ENCODE measurements around the gene TMEM143. TPM values are rescaled to one million over a fixed set of nuclear protein-coding genes. Genes with fewer than 3 reads are reported as not detected.

Gene TMEM143
- 10 to 100 TPM; 18.9 to 21.5 TPM for total RNA-seq

- ATAC-seq (peak; percentile 90), DNase-seq (peak; percentile 99)
- Mint-ChIP-seq H3K27me3 (no peaks in the 10 kb centered on the region), H3K27ac (peak within 1 kb of the TSS; percentile 95), H3K36me3 (ENCODE audit: low read depth) (peaks cover 1% of the 10 kb centered on the region), H3K9me3 (ENCODE audit: low read depth) (no peaks in the 10 kb centered on the region), H3K4me3 (peak within 1 kb of the TSS; percentile 84), H3K4me1 (peaks cover 13% of the 10 kb centered on the region)
- ChIA-PET CTCF (interaction anchor here (0.6 to 2.3 kb wide), 17 partner anchors 14 to 432 kb away, joined by 3 to 17 read pairs (median 4); partner anchors contain the start of genes DBP, GRIN2D and KDELR1), POLR2A (interaction anchor here (0.5 to 2.7 kb wide), 13 partner anchors 27 to 1300 kb away, joined by 3 to 10 read pairs (median 4); partner anchors contain the start of genes KDELR1, RPL18 and SPHK2)
- intact Hi-C loops (cut with DNase I, micrococcal nuclease): loop anchor here (1.0 to 10.0 kb wide), 19 partner anchors 27 to 1513 kb away; partner anchors contain the start of genes CYTH2 (in 2 of the 2), GRWD1 (in 2 of the 2), KDELR1 (in 2 of the 2) and AKT1S1 (in 1 of the 2)
These were observed at the start of gene TMEM143, which contains the start of gene SYNGR4 for GRCh38 chr19:48363810-48364597. TMEM143 (minus strand) TSS chr19:48363940; CDS start chr19:48363920, 20 bp downstream. SYNGR4 (plus strand) TSS chr19:48364367; CDS start chr19:48365843, 1,476 bp downstream.

DNA sequence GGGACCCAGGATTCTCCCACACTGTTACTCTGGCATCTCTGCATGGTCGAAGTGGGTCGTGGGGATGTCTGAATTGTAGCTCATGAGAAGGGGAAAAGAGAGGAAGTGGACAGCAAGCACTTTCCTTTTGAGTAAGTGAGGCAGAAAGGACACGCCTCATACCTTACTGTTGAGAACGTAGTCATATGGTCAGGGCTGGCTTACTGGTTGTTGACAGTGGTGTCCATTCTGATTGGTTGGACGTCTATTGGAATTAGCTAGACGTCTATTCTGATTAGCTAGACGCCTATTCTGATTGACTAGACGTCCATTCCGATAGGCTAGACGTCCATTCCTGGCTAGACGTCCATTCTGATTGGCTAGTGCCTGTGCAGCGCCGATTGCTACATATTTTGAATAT is 42.1 kb upstream of the TMEM143 start:
- CTCF ChIA-PET: interaction anchor here (0.6 to 0.8 kb wide), 2 partner anchors 9 to 16 kb away, joined by 3 read pairs; no protein-coding TSS in a partner anchor
- Mint-ChIP-seq H3K36me3 (ENCODE audit: low read depth) (no peaks in the 10 kb centered on the region), H3K27ac (no peak overlapping the region), H3K4me3 (no peak overlapping the region), H3K4me1 (peaks cover 2% of the 10 kb centered on the region), H3K9me3 (ENCODE audit: low read depth) (no peaks in the 10 kb centered on the region), H3K27me3 (peaks cover 4% of the 10 kb centered on the region)
- intact Hi-C loops (cut with DNase I, micrococcal nuclease): no loop called here
- ATAC-seq (no peak), DNase-seq (no peak)
- POLR2A ChIA-PET: no interaction called here

DNA sequence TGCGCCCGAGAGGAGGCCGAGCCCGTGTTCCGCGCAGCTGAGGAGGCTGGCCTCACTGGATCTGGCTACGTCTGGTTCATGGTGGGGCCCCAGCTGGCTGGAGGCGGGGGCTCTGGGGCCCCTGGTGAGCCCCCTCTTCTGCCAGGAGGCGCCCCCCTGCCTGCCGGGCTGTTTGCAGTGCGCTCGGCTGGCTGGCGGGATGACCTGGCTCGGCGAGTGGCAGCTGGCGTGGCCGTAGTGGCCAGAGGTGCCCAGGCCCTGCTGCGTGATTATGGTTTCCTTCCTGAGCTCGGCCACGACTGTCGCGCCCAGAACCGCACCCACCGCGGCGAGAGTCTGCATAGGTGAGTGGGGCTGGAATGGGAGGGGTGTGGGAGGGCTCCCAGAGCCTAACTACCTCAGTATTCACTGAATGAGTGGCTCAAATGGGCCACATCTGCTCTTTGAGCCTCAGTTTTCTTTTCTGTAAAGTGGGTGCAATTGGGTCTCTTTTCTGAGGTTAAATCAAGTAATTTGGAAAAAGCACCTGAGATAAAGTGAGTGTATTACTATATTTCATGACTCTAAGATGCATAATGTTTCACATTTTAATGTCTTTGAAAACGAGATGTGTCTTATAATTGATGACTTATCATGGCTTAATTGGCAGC is 41.4 kb upstream of the TMEM143 start:
- H3K9me3 Mint-ChIP-seq (ENCODE audit: low read depth): no peaks in the 10 kb centered on the region
- ChIA-PET POLR2A (no interaction called here), CTCF (interaction anchor here (0.6 to 1.8 kb wide), 4 partner anchors 10 to 179 kb away, joined by 3 to 6 read pairs (median 4); partner anchors contain the start of gene KDELR1)
- ATAC-seq (no peak), DNase-seq (no peak)
- H3K4me3 Mint-ChIP-seq: no peak overlapping the region
- H3K36me3 Mint-ChIP-seq (ENCODE audit: low read depth): no peaks in the 10 kb centered on the region
- peaks cover 2% of the 10 kb centered on the region for H3K4me1 Mint-ChIP-seq
- H3K27ac Mint-ChIP-seq: no peak overlapping the region
- intact Hi-C loops (cut with DNase I, micrococcal nuclease): no loop called here
- H3K27me3 Mint-ChIP-seq: peaks cover 4% of the 10 kb centered on the region

DNA sequence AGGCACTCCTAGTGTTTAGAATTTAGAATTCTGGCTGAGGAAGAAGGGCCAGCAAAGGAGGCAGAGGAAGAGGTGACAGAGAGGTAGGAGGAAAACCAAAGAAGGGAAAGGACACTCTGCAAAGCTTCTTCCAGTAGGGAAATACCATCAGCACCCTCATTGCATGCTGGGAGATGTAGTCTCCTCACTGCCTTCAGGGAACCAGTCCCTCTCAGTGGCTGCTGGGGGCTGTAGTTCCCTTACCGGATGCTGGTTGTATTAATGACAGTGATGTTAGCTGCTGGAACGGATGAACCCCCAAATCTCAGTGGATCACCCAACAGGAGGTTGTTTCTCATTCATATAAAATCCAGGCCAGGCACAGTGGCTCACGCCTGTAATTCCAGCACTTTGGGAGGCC is 39.9 kb upstream of the TMEM143 start:
- peaks cover 4% of the 10 kb centered on the region for H3K27me3 Mint-ChIP-seq
- CTCF ChIA-PET: interaction anchor here (1.1 to 1.8 kb wide), 2 partner anchors 11 to 12 kb away, joined by 3 to 6 read pairs; partner anchors contain the start of gene KDELR1
- intact Hi-C loops (cut with DNase I, micrococcal nuclease): no loop called here
- H3K27ac Mint-ChIP-seq: no peak overlapping the region
- POLR2A ChIA-PET: no interaction called here
- H3K4me1 Mint-ChIP-seq: peaks cover 10% of the 10 kb centered on the region
- no peaks in the 10 kb centered on the region for H3K36me3 Mint-ChIP-seq (ENCODE audit: low read depth)
- no peak overlapping the region for H3K4me3 Mint-ChIP-seq
- H3K9me3 Mint-ChIP-seq (ENCODE audit: low read depth): no peaks in the 10 kb centered on the region
- DNase-seq: peak; percentile 66
- peak; percentile 70 for ATAC-seq

DNA sequence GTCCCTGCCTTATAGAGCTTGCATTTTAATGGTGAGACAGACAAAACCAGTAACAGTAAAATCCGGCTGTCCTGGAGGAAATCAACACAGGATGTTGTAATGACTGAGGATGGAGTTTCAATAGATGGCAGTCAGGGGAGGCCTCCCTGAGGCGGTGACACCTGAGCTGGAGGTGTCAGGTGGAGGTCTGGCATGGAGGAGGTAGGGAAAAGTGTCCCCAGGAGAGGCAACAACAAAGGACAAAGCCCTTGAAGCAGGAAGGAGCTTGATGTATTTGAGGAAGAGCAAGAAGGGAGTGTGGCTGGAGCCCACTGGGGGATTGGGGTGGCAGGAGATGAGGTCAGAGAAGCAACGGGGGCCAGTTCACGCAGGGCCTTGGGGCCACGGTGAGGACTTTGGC is 37.5 kb upstream of the TMEM143 start:
- H3K27ac Mint-ChIP-seq: no peak overlapping the region
- DNase-seq: no peak

GRCh38 chr19:48400018-48400742 is 36.4 kb upstream of the TMEM143 start:
- H3K27me3 Mint-ChIP-seq: peaks cover 20% of the 10 kb centered on the region
- DNase-seq: peak; percentile 57
- H3K4me3 Mint-ChIP-seq: no peak overlapping the region
- ChIA-PET CTCF (interaction anchor here (1.4 to 3.7 kb wide), 2 partner anchors 9 to 36 kb away, joined by 3 to 17 read pairs; partner anchors contain the start of genes KDELR1, SYNGR4 and TMEM143), POLR2A (no interaction called here)
- H3K4me1 Mint-ChIP-seq: peaks cover 21% of the 10 kb centered on the region
- no peak overlapping the region for H3K27ac Mint-ChIP-seq
- H3K36me3 Mint-ChIP-seq (ENCODE audit: low read depth): no peaks in the 10 kb centered on the region
- ATAC-seq: peak; percentile 37
- intact Hi-C loops (cut with DNase I, micrococcal nuclease): no loop called here
- H3K9me3 Mint-ChIP-seq (ENCODE audit: low read depth): no peaks in the 10 kb centered on the region

More for the DNA sequence above, 37.5 kb upstream of the TMEM143 start:
- no peak for ATAC-seq
- Mint-ChIP-seq H3K4me3 (no peak overlapping the region), H3K4me1 (peaks cover 21% of the 10 kb centered on the region), H3K9me3 (ENCODE audit: low read depth) (no peaks in the 10 kb centered on the region), H3K27me3 (peaks cover 14% of the 10 kb centered on the region), H3K36me3 (ENCODE audit: low read depth) (no peaks in the 10 kb centered on the region)
- CTCF ChIA-PET: interaction anchor here (0.6 to 3.7 kb wide), 4 partner anchors 10 to 388 kb away, joined by 3 to 17 read pairs (median 3); partner anchors contain the start of genes EMP3 and KDELR1
- intact Hi-C loops (cut with DNase I, micrococcal nuclease): no loop called here
- POLR2A ChIA-PET: no interaction called here

DNA sequence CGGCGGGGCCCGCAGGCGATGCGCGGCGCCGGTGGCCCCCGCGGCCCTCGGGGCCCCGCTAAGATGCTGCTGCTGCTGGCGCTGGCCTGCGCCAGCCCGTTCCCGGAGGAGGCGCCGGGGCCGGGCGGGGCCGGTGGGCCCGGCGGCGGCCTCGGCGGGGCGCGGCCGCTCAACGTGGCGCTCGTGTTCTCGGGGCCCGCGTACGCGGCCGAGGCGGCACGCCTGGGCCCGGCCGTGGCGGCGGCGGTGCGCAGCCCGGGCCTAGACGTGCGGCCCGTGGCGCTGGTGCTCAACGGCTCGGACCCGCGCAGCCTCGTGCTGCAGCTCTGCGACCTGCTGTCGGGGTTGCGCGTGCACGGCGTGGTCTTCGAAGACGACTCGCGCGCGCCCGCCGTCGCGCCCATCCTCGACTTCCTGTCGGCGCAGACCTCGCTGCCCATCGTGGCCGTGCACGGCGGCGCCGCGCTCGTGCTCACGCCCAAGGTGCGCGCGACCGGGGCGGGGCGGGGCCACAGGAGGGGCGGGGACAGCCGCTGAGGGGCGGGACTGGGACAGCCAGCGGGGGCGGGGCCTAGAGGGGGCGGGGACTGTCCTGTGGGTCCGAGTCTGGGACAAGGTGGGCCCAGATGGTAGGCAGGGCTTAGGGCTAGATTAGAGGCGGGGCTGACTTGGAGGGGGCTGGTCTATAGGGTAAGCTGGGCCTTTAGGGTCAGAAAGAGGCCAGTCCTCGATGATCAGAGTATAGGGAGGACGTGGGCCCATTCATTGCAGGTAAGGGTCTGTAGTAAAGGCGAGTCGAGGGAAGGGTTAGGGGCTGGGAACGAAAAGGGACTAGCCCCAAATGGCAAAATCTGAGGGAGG is 34.9 kb upstream of the TMEM143 start:
- Mint-ChIP-seq H3K4me3 (peak overlapping the region; percentile 83), H3K9me3 (ENCODE audit: low read depth) (no peaks in the 10 kb centered on the region), H3K4me1 (peaks cover 29% of the 10 kb centered on the region), H3K27ac (no peak overlapping the region), H3K36me3 (ENCODE audit: low read depth) (no peaks in the 10 kb centered on the region), H3K27me3 (peaks cover 31% of the 10 kb centered on the region)
- peak; percentile 68 for ATAC-seq
- CTCF ChIA-PET: no interaction called here
- peak; percentile 94 for DNase-seq
- intact Hi-C loops (cut with DNase I, micrococcal nuclease): loop anchor here (1.0 to 10.0 kb wide), 13 partner anchors 17 to 340 kb away; partner anchors contain the start of genes CYTH2 (in 1 of the 2), EMP3 (in 1 of the 2), GRWD1 (in 1 of the 2) and LIG1 (in 1 of the 2)
- POLR2A ChIA-PET: no interaction called here

DNA sequence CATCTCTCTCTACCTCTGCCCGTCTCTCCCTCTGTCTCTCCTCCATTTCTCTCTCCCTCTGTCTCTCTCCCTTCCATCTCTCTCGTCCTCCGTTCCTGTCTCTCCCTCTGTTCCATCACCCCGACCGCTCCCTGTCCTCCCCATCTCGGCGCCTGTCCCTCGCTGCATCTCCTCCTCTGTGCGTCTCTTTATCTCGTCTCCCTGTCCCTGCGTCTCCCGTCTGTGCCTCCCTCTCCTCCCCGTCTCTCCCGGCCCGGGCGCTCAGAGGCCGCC is 34.3 kb upstream of the TMEM143 start:
- ATAC-seq: no peak
- Mint-ChIP-seq H3K4me3 (peak overlapping the region; percentile 83), H3K9me3 (ENCODE audit: low read depth) (no peaks in the 10 kb centered on the region), H3K4me1 (peaks cover 27% of the 10 kb centered on the region), H3K36me3 (ENCODE audit: low read depth) (no peaks in the 10 kb centered on the region), H3K27me3 (peaks cover 31% of the 10 kb centered on the region), H3K27ac (peak overlapping the region; percentile 84)
- CTCF ChIA-PET: no interaction called here
- intact Hi-C loops (cut with DNase I, micrococcal nuclease): loop anchor here (1.0 to 10.0 kb wide), 12 partner anchors 34 to 341 kb away; partner anchors contain the start of genes CYTH2 (in 1 of the 2), EMP3 (in 1 of the 2), GRWD1 (in 1 of the 2) and LIG1 (in 1 of the 2)
- POLR2A ChIA-PET: no interaction called here
- no peak for DNase-seq

- ChIA-PET CTCF (interaction anchor here (1.1 kb wide), 1 partner anchor 64 kb away, joined by 3 read pairs; no protein-coding TSS in a partner anchor), POLR2A (no interaction called here)
- H3K4me1 Mint-ChIP-seq: peaks cover 27% of the 10 kb centered on the region
- intact Hi-C loops (cut with DNase I, micrococcal nuclease): loop anchor here (1.0 to 10.0 kb wide), 12 partner anchors 33 to 341 kb away; partner anchors contain the start of genes CYTH2 (in 1 of the 2), EMP3 (in 1 of the 2), GRWD1 (in 1 of the 2) and LIG1 (in 1 of the 2)
- no peak for ATAC-seq
- peak overlapping the region; percentile 84 for H3K27ac Mint-ChIP-seq
- H3K36me3 Mint-ChIP-seq (ENCODE audit: low read depth): no peaks in the 10 kb centered on the region
- H3K9me3 Mint-ChIP-seq (ENCODE audit: low read depth): no peaks in the 10 kb centered on the region
- H3K27me3 Mint-ChIP-seq: peaks cover 31% of the 10 kb centered on the region
- no peak for DNase-seq
- peak overlapping the region; percentile 83 for H3K4me3 Mint-ChIP-seq
These were observed 33.7 kb upstream of the TMEM143 start for GRCh38 chr19:48397263-48398101.

Data from activated CD4-positive, alpha-beta T cell treated with anti-CD3 and anti-CD28 coated beads for 36 hours (primary cell).